Activated gamma-delta T cell treated with anti-CD3 and anti-CD28 coated beads, Interleukin-2, amount 50 U/mL, for 16 hours (primary cell): ENCODE results near the gene DRAP1.
A peak's percentile ranks its signal among the peaks of the same experiment; 100 is the strongest.
"Not testable (repeated sequence)": the region's sequence is repeated elsewhere in the genome, so short reads cannot be mapped to it uniquely, and the experiment has no call there.

ENCODE experiments used
- DNase-seq: peaks from one replicate; pipeline ENCODE4 v3.0.0-alpha.2; 2020; ENCODE audit warnings: low read depth

Gene DRAP1

DNA sequence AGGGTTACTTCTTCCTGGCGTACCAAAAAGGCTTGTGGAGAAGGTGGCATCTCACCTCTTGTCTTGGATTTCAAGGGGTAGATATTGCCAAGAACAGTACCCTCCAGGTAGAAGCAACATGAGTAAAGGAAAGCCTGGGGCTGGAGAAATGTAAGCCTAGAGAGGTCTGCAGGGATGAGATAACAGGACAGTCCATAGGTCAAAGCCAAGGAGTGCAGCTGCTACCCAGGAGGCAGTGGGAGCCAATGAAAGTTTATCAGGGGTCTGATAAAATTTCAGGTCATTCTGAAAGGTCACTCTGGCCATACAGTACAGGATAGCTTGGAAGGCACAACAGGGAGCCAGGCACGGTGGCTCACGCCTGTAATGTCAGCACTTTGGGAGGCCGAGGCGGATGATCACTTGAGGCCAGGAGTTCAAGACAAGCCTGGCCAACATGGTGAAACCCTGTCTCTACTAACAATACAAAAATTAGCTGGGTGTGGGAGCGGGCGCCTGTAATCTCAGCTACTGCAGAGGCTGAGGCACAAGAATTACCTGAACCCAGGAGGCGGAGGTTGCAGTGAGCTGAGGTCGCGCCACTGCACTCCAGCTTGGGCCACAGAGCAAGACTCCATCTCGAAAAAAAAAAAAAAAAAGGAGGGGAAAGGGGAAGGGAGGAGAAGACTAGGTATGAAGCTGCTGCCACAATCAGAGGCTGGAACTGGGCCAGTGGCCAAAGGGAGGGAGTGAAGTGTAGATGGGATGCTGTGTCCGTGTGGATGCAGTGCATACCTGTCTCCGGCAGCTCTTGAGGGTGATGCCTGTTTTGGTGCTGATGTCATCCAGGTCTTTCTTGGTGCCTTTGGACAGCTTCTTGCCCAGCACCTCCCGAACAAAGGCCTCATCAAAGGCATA, 32.2 kb upstream of the DRAP1 start:
- DNase-seq = no peak

DNA sequence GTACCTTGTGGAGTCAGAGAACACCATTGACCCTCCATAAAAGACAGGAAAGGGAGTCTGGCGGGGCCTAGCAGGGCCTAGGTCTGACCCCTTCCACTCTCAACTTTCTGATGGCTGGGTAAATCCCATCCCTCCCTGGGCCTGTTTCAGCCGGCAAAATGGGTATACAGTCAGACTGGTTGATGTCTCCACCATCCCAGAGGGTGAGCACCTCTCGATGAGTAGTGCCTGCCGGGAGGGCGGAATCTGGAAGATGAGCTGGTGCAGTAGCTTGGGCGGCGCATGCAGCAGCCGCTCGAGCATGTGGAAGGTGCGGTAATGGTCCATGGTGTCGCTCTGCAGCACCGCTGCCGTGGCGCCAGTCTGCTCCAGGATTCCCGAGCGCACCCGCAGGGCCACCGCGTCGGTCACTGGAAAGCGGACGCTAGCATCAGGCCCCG, 31.5 kb upstream of the DRAP1 start:
- no peak for DNase-seq

DNA sequence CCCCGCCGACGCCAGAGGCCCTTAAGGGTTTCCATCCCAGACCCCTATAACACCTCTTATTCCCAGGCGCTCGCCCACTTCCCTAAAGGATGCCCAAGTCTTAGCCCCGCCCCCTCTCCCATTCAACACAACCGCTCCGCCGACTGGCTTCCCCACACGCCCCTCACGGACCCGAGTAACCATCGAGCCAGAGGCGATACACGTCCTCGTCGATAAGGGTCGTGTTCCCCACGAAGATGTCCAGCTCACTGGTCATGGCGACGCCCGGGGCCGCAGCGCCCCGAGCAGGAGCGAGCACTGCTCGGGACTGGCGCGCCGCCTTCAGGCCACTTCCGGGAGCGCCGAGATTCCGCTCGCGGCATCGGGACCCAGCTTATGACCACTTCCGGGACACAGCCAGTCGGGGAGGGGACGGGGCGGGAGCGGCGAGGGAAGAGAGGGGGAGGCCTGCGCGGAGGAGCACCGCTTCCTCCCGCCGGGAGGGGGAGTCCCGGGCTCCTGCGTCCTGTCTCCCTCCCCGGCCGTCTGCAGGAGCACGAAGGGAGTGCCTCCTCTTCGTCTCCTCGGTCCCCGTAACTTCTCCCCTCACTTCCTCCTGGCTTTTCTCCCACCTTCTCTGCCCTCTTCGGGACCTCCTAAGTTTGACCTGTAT, 30.9 kb upstream of the DRAP1 start, which contains the start of gene FIBP:
TSS of gene FIBP (minus strand) at position 309 of the 652 bp plus-strand sequence. CDS start at position 256, 53 bp downstream.
- DNase-seq = peak; percentile 93

DNA sequence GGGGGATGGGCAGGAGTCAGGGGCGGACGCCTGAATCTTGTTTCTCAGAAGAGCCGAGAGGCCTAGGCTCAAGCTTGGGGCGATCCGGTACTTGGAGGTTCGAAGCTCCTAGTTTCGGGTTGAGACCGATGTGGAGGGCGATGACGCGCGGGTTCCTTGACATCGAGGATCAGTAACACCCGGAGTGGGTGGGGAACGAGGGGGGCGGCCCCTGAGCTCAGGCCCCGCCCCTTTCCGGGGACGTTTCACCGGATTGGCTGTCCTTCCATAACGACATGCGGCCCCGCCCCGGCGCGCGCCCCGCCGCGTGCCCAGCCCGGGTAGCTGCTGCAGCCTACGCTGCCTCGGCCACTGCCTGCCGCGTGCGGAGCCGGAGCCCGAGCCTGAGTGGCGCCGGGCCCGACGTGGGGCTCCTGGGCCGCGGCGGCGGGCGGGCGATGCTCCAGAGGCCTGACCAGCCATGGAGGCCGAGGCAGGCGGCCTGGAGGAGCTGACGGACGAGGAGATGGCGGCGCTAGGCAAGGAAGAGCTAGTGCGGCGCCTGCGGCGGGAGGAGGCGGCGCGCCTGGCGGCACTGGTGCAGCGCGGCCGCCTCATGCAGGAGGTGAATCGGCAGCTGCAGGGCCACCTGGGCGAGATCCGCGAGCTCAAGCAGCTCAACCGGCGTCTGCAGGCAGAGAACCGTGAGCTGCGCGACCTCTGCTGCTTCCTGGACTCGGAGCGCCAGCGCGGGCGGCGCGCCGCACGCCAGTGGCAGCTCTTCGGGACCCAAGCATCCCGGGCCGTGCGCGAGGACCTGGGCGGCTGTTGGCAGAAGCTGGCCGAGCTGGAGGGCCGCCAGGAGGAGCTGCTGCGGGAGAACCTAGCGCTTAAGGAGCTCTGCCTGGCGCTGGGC, 28.7 kb upstream of the DRAP1 start, which contains the start of gene CCDC85B:
TSS of gene CCDC85B (plus strand) at position 350 of the 895 bp plus-strand sequence. CDS start at position 461, 111 bp downstream.
- DNase-seq = peak; percentile 98

DNA sequence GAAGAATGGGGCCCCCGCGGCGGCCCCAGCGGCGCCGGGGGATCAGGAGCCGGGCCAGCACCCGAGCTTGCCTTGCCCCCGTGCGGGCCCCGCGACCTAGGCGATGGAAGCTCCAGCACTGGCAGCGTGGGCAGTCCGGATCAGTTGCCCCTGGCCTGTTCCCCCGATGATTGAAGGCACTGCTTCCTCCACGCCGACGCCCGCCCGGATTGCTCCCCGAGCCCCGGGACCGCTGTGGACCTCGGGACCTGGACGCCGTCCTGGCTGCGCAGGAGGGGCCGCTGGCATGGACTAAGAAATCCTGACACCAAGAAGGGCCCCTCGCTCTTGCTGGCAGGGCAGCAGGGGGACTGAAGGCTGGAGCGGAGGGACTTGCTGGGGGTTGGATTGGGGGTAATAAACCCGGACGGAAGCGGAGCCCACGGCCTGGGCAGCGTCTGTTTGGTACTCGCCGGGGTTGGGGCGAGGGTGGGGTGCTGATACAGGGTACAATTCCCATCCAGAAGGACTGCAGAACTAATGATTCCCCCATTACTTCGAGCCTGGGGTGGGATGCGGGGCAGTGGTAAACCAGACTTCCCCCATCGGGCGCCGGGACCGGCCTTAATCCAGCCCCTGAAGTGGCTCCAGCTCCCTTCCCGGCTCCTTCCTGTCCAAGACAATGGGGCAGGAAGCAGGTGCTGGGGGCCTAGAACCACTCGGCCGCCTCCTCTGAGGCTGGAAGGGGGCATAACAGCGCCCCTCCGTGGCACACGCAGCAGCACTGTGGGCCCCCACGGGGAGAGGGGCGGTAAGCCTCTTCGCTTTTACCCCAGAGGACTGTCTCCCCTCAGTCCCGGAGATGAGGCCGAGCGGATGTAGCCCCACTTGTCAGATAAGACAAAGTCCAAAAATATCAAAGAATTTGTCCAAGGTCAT, 27.7 kb upstream of the DRAP1 start:
- DNase-seq = no peak

DNA sequence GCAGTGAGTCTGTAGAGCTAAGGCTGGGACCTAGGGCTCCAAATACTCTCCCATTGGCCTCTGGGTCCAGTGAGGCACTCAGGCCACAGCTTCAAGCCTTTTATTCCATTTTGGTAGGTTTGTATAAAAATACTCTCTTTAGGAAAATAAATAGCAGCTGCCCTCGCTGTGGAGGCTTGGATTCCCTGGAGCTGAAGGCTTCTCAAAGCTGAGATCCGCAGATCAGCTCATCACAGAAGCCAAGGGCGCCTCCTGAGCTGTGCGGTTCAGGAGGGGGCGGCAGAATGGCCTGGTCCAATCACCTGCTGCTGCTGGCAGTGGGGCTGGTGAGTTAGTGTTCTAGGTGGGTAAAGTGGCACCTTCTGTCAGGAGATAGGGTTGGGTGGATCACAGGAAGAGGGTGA, 27.1 kb upstream of the DRAP1 start:
- not testable (repeated sequence) for DNase-seq

DNA sequence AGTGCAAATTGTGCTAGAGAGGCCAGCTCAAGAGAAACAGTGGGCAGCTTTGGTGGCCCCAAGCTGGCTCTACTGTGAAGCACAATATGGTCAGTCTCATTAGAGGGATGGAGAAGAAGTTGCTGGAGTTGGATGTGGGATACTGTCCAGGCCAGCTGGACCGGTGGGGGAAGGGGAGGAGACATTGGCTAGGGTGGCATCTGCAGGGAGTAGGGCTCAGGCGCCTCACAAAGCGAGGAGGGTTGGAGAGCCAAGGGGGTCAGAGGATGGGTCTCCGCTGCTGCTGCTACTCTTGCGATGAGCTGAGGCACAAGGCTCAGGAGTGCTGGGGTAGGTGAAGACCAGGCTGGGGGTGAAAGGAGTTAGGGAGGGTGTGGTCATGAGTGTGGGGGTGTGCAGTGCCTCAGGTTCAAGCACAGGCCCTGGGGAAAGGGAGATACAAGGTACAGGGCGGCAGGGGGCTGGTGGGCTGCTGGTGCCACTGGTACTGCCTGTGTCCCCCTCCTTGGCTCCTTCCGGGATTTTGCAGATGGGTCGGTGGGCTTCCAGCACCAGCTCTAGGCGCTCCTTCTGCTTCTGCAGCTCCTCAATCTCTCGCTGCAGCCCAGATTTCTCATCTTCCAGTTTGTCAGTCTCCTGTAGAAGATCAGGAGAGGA, 26.4 kb upstream of the DRAP1 start:
- DNase-seq = no peak

DNA sequence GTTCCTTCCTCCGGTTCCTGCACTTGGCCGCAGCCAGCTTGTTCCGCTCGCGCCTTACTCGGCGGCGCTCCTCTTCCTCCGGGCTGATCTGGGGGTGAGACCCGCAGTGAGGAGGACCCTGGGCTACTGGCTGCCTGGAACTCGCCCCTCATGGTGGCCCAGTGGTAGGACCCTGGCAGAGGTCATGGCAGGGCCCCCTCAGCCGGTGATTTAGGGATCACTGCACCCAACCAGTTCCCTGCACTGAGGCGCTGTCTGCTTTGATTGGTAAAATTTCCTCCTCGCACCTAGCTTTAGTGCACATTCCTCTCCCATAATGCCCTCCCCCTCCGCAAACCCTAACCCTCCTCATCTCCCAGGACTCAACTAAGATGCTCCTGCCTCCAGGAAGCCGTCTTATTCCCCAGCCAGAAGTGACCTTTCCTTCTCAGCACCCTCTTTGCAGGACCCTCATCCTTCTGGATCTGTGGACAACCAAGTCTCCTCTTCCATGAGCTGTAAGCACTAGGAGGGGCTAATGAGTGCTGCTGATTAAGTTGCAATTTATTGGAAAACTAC, 25.1 kb upstream of the DRAP1 start:
- DNase-seq = no peak

DNA sequence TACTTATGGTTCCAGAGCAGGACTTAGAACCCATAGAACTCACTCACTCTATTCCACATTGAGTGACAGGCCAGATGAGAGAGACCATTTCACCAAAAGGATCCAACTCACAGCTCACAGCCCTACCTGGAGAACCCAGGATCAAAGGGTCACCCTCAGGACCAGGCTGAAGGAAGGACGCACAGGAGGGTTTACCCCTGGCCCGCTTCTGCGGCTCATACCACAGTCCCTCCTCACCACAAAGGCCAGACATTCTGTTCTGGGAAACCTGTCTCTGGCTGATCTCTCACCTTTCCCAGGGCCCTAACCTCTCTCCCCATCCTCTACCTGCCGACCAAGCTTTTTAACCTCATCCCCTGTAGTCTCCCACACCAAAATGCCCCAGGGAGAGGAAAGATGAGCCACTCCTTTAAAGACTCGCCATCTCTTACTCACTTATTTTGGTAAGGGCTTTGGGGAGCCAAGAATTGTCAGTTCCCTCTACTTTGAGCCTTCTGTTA, 23.7 kb upstream of the DRAP1 start:
- no peak for DNase-seq

DNA sequence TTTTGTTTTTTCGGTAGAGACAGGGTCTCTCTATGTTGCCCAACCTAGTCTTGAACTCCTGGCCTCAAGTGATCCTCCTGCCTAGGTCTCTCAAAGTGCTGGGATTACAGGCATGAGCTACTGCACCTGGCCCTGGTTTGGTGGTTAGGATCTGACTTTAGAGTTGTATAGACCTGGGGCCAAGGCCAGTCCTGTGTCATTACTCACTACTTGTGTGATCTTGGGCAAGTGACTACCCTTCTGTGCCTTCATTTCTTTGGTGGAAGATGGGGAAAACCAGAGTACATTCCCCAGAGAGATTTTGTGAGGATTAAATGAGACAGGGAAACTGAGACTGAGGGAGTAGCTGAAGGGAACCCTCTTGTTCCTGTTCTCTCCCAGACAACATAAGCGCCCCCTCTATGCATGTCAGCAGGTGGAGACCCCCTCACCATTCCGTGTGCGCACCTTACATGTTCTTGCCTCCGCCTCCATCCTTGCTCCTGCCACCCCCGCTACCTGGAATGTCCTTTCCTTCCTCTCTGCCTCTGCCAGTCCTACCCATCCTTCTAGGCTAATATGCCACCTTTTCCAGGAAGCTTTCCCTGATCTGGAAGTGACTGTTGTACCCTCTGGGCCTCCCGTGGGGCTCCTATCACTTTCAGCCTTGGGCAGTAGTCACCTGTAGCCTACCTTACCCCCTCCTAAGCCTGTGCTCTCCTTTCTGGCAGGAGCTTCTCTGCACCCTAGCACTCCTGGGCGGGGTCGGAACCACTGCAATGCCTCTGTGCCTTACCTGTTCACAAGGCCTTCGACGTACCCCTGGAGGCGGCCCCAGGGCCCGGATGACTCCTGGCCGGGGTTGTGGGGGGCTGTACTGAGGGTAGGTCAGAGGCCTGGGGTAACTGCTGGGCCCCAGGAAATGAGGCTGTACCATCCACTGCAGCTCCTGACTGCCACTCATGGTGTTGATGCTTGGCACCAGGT, 22.9 kb upstream of the DRAP1 start:
- no peak for DNase-seq

DNA sequence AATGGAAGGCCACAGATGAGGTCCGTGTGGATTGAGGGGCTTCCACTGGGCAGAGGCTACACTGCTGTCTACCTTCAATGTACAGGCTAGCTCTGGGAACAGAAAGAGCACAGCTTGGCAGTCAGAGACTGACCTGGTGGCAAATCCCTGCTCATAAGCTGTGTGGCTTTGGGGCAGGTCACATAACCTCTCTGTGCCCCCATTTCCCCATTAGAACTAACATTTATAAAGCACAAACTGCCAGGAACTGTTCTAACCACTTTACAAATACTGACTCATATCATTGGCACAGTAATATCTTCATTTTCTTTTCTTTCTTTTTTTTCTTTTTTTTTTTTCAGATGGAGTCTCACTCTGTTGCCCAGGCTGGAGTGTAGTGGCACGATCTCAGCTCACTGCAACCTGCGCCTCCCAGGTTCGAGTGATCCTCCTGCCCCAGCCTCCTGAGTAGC, 22.2 kb upstream of the DRAP1 start:
- no peak for DNase-seq

DNA sequence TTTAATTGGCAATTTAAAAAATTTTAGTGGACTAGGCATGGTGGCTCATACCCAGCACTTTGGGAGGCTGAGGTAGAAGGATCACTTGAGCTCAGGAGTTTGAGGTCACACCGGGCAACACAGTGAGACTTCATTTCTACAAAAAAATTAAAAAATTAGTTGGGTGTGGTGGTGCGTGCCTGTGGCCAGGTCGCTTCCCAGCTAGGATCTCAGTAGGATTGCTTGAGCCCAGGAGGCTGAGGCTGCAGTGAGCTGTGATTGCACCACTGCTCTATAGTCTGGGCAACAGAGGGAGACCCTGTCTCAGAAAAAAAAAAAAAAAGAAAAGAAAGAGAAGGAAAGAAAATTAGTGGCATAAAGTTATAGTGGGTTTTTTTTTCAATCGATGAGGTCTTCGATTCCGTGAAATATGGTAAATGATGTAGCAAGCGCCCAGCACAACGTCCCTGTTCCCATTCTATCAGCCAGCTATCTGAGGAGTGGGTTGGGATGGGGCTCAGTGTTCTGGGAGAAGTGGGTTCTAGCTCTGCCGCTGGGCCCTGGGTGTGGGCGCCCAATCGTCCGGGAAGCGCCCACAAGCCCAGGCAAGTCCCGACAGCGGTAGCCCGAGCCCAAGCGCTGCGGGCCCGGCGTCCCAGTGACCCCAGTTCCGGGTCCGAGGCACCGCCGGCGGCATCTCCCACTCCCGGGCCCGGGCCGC, 20.4 kb upstream of the DRAP1 start:
- no peak for DNase-seq

DNA sequence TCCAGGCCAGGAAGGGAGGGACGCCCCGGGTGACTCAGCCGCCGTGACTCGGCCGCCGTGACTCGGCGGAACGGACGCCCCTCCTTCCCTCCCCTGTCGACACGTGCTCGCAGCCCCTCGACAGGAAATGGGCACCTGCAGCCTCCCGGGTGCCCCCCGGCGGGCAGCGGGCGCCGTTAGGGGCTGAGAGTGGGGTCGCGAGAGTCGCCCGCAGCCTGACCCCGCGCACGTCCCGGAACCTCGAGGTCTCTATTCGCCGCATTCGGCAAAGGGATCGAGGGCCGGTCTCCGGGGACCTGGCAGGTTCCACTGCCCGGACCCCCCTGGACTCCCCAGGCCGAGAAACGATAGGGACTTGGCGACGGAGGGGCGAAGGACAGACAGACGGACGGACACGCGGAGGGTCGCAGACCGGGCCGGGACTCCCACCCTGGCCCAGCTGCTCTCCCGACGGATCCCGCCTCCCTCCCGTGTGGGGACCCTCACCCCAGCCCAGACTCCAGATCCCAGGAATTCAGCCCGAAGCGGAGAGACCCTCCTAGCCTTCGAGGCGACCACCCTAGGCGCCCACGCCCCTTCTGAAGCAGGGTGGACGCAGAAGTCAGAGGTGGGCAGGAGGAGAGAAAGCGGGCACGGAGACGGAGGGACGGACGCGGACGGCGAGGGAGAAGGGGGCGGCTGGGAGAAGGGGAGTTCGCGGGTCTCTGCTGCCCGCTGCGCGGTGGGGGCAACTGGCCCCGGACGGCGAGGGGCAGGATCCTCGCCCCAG, 19.7 kb upstream of the DRAP1 start:
- DNase-seq = peak; percentile 58

DNA sequence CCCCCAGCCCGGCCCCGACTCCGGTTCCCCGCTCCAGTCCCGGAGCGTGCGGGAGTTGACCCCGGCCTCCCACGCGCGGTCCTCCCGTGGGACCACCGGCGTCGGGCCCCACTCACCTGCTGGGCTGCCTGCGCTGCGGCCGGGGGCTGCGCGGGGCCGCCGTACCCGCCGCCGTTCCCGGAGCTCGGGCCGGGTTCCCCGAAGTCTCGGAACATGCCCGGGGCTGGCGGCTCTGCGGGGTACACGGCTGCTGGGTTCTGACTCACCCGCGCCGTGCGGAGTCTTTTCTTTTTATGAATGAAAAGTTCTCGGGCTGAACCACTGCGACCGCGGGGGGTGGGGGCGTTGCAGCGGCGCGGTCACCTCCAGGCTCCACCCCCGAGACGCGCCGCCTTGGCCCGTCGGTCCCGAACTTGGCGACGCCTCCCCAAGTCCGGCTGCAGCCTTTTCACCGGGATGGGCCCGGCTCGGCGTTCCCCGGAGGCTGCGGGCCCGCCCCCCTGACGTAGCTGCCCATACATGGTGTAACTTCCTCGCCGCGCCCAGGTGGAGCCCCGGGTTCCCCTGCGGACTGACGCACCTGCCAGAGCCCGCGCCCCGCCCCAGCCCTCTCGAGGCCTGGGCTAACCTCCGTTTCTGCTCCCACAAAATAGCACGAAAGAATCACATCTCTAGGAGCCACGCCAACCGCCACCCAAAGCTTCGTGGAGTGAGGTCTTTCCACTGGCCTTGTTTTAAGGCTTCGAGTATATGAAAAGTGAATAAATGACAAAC, 18.9 kb upstream of the DRAP1 start, which contains the start of gene FOSL1:
TSS of gene FOSL1 (minus strand) at position 264 of the 774 bp plus-strand sequence. CDS start at position 215, 49 bp downstream.
- peak; percentile 83 for DNase-seq

DNA sequence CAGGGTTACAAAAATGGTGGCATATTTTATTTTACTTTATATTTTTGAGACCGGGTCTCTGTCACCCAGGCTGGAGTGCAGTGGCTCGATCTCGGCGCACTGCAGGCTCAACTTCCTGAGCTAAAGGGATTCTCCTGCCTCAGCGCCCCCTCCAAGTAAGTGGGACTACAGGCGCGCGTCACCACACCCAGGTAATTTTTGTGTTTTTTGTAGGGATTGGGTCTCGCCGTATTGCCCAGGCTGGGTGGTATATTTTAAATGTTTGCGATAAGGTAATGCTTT, 18.4 kb upstream of the DRAP1 start:
- DNase-seq = no peak

DNA sequence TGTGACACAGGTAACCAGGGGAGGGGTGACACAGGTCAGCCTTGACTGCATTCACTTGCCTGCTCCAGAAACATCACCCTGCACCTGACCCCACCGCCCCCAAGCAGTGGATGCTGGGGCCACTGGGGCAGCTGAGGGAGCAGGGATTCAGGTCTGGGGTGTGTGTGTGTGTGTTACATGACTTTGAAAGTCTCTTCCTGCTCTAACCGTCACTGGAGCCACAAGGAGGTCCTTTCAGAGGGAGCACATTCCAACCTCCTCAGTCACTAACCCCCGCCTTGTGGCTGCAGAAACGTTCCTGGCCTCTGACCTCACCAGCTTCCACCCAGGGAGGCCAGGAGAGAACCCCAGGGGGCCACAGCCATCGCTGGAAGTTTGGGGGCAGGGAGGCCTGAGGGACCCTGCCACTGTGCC, 16.2 kb upstream of the DRAP1 start:
- DNase-seq = no peak
